Measurements from ENCODE around the gene CACNB4.

CACNB4 gene

DNA sequence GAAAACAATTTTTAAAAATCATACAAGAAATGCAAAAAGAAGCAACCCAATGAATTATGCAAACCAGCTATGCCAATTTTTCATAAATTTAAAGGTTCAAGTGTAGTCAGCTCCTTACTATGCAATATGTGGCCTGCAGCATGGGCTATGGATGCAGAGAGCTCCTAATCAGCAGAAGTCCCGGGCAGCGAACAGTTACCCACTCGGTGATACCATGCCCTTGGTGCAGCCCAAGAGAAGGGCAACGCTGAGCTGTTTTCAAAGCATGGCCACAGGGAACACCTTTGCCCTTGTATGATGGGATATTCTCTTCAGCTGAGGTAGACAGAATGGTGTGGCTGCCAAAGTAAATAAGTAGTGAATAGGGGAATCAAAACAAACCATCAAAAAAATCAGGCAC lies 253.4 kb downstream of the CACNB4 start:
- FAIRE-seq, result no peak

DNA sequence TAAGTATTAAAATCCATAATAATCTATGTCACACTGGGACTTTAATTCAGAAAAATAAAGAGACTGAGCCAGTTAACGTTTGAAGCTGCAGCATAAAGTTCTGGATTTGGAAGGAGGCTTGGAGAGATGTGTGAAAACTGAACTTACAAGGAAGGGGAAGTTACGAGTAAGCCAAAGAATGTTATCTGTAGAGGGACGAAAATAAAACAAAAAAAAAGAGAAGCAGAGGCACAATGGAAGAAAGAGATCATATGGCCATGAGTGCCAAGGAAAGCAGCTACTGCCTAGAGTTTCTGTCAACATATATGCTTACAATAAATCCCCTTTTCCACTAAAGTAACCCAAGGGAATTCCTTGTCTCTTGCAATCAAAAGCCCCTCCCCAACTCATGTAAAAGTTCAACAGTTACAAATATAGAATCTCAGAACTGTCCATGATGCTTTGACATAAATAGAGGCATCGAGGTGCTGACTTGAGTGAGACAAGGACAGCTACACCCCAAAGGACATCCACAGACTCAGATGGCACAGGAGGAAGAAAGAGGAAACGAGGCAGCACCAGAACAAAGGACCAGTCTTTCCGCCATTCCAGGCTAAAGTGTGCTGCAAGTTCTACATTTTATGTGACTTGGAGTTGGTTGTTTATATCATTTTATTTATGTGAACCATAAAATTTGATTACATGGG lies 254.5 kb downstream of the CACNB4 start:
- FAIRE-seq, result no peak

DNA sequence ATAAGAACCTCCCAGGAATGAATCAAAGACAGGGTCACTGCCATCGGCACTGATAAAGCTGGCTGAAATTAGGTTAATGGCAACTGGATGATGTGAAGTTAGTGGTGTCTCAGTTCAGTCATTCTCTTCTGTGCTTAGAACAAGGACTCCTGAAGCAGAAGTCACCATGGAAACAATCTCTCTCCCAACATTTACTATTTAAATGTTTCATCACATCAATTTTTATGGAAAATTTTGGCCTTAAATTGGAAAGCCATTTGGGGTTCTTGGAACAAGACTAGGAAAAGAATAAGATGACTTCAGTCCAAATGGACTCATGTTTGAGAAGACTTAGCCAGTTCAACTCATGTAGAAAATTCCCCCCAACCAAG lies 255.2 kb downstream of the CACNB4 start:
- FAIRE-seq, result no peak

DNA sequence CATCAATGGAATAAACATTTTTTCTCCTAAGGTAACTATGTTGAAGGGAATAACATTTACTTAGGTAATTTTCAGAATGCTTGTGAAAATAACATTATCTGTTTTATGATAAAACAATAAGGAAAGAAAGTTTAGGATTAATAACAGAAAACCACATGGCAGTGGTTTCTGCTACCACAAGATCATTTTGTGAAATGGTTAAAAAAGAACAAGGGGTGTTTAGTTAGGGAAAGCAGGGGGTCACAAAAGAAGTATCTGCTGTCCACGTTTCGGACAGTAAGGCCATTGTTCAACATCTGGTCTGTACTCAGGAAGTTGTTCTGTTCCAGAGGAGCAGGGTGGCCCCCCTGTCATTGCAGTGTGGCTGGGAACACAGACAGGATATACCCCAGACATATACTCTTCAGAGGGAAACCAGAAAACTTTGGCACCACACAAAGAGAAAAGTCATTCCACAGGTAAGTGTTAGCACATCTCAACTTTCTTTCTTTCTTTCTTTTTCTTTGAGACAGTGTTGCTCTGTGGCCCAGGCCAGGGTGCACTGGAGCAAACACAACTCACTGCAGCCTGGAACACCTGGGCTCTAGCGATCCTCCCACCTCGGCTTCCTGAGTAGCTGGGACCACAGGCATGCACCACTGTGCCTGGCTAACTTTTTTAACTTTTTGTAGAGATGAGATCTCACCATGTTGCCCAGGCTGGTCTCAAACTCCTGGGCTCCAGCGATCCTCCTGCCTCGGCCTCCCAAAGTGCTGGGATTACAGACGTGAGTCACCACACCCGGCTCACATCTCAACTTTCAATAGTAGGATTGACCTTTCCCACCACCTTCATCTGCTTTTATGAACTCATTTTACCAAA lies 255.8 kb downstream of the CACNB4 start:
- no peak for FAIRE-seq

DNA sequence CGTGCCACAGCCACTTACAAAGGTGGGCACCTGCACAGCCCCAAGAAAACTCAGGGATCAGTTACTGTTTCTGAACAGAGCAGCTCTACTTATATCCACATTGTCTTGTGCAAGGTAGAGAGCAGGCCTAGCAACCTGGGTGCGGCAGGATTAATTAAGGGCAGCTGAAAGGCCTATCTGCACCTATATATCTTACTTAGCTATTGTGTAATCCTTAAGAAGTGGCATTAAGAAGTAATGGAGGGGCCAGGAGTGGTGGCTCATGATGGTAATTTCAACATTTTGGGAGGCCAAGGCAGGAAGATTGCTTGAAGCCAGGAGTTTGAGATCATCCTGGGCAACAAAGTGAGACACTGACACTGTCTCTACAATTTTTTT lies 257.8 kb downstream of the CACNB4 start:
- no peak for FAIRE-seq

DNA sequence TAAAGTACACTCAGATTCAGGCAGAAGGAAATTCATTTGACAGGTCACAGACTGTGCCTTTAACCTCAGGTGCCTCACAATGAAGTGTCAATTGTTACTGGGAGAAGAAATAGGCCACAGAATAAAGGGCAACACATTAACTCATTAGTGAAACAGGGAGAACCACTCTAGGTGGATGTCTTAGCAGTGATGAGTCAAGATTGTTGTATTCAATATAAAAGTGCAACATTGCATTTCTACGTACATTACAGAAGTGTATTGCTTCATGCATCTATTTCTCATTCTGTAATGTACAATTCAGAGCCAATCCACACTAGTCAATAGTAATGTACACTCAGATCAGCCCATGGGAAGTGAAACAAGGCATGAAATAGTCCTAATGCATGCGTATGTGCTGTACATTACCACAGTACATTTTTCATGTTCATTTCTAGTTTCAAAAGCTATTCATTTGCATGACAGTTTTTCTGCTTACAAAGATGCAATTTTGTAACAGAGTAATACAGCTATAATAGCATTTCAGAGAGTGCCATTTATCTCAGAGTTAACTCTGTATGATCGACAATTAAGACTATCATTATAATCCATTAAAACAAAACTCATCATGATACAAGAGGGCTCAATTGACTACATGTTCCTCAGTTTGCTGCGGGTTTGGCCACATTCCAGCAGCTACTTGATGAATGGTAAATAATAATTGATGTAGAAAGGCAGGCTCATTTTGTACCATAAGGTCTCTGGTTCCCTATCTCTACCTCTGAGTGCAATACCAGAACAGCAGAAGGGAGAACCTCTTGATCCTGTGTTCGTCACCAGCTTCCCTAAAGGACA lies 258.4 kb downstream of the CACNB4 start:
- FAIRE-seq, result no peak

DNA sequence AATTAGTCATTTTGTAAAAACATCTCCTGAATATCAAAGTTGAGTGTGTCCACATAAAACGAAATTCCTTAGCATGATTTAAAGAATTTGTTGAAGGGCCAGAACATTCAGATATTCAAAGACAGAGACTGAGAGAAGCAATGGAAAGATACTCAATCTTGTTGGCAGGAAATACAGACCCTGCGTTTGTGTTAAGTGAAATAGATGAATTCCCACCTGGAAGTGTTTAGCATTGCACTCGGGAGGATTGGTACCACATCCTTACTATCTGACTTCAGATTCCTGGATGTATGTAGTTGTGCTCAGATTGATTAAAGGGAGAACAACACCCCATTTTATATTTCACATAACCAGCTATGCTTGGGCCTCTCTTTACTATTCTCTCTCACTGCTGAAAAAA lies 260.9 kb downstream of the CACNB4 start:
- no peak for FAIRE-seq

DNA sequence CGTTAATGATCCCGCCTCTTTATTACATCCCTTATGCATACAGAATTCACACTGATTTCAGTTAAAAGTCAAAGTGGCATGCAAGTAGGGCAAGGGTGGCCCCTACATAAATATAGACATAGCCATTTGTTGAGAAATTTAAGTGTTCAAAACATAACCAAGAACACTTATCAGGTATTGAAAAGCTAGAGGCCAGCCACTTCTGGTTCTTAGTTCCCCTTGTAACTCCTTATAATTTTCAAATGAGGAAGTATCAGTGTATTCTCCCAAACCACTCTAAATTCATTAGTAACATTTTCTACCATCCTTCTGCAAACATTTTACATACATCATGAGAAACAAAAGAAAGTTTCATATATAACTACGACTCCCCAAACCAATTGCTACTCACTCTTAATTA lies 264.9 kb downstream of the CACNB4 start:
- no peak for FAIRE-seq

DNA sequence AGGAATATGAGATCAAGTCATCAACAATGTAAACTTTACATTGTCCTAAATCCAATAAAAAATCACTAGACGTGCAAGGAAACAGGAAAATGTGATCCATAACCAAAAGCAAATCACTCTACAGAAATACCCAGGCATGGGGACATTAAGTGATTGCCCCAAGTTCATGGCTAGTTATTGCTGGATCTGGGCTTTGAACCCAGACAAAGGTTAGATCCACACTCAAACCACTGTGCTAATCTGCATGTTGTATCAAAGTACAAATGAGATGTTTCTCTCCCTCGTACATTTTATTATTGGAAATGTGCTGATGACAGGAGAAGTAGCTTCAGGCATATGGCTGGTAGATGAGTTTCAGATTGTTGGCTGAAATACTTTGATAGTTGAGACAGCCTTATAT lies 267.9 kb downstream of the CACNB4 start:
- FAIRE-seq, result no peak

DNA sequence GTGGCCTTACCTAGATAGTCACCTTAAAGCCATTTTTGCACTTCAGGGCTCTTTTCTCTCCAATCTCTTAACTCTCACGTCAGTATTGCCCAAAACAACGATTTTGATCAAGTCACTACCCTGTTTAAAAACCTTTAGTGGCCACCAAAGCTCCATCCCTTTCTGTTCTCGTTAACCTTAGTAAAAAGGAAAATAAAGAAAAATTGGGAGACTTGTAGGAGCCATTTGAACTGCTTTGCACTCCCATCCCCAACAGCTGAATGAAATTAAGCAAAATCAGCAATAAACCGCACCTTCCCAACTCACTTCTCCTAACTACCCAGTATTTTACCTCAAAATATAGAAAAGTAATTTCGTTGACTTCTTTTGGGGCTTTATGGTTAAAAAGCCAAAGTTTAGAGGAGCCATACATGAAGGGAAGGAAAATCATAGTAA lies 269.9 kb downstream of the CACNB4 start:
- no peak for FAIRE-seq

DNA sequence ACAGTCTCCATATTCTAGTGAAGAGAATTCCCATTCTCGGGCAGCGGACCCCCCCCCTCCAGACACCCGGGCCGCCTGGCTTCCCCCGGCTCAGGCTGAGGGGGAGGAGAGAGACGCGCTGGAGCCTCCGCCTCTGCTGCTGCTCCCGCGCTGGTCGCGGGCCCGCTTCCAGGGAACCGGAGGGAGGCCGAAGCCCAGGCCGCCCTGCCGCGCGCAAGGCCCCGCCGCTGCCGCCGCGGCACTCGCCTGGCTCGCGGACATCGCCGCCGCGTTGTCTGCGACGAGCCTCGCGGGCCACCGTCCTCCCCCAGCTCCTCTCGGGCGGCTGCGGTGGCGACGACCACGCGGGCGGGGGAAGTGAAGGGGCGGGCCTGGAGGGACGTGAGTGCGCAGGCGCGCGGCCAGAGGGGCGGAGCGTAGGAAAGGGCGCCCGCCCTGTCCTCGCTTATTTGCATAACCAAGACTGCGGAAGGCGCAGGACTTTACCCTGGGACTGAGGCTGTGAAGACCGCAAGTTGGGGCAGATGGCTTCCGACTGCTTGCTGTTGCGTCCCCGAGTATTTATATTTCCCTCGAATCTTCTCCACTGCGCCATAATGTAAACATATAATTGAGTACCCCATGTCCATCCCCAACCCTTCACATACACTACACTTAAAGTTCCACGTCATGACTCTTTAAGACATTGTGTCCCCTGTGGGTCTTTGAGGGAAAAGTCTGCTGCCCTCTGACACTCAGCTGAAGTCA lies 270.5 kb downstream of the CACNB4 start, which contains the start of gene ARL5A:
TSS of gene ARL5A (minus strand) at position 279 of the 747 bp plus-strand sequence. CDS start at position 34, 245 bp downstream.
- FAIRE-seq, result no peak

DNA sequence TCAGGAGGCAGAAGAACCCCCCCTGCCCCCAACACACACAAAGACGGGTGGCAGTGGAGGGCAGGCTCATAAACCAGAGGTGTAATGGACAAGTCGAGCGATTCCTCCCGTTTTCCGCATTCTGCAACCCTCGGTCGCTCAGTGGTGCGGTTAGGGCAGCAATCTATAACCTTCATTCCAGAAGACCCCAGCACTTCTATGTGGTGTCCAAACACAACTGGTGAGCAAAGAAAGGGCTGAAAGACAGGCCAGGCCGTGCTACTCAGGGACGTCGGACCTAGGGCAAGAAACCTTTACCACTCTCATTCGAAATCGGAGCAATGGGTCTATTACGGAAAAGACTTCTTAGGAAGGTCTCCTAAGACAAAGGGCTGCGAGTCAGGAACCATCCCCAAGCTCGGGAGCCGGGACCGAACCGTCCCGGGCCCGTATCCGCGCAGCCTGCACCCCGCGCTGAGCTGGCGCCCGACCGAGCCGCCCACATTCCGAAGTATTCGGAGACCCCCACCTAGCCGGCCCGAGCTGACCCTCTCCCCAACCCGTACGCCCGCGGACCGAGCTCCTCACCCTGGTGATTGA lies 271.2 kb downstream of the CACNB4 start:
- FAIRE-seq, result no peak

DNA sequence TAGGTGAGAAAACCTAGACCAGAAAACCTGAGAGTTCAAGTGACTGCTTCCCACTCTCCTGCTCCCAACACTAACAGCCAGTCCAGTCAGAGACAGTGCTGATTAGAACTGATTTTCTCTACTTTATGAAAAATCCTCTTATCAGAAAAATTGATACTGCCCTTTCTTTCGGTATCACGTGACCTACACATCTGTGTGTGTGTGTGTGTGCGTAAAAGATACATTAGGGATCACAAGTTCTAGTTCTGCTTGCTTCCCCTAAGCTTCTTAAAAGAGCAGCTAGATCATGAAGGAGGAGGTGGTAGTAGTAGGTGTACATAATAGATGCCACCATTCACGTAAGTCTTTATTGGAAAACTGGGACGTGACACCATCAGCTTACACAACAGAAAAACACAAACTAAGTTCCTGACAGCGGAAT lies 272.1 kb downstream of the CACNB4 start:
- FAIRE-seq, result no peak

DNA sequence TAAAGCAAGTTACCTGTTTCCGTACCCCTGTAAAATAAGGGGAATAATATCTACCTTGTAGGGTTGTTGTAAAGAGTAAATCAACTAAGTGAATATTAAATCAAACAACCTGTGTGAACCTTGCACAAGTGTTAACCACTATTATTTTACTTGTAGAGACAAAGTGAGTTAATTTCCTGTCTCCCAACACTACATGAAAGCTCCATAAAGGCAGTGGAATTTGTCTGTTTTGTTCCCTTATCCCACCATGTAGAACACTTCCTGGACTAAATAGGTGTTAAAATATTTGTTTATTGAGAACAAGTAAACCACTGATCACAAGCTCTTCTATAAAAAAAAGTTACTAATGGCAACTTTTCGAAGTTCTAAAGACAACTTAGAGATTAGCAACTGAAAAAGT lies 274.0 kb downstream of the CACNB4 start:
- no peak for FAIRE-seq

DNA sequence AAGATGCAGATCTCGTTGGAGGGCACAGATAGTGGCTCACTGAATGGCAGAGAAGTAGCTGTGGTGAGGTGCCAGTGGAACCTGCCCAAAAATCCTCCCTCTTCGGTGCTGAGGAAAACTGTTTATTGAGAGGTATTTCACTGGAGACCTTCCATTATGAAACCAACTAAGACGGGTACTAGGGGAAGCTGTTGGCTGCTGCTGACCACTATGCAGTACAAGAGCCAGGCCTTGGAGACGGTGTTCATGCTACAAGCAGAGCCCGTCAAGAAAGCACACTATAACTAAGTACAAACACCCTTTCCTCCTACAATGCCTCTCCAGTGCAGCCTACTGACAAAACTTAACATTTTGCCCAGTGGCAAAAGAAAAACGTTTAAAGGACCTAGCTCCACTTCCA lies 275.2 kb downstream of the CACNB4 start:
- FAIRE-seq, result no peak

DNA sequence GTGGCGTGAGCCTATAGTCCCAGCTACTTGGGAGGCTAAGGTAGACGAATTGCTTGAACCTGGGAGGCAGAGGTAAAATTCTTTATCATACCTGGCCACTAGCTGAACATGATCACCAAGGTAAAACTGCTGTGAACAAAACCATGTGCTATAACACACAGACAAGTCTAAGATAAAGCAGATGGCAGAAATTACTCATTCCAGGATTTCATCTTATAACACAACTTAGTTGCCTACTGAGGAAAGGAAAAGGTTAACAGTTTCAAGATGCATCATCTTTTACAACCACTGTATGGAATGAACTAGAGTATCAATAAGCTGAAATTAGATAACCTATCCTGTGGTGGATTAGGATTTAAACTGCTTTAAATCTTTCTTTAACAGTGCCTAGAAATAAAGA lies 278.9 kb downstream of the CACNB4 start:
- FAIRE-seq, result no peak

DNA sequence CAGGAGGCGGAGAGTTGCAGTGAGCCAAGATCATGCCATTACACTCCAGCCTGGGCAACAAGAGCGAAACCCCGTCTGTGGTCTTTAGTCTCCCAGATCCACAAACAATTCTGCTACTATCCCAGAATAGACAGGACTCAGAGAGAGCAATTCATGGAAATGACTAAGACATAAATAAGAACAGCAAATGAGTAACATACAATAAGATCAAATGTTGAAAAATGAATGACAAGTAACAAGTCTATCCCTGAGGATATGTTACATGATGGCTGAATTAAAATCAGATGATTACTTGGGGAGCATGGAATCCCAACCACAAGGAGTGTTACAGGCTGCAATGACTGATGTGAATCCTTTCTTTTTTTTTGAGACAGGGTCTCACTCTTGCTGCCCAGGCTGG lies 280.9 kb downstream of the CACNB4 start:
- no peak for FAIRE-seq

DNA sequence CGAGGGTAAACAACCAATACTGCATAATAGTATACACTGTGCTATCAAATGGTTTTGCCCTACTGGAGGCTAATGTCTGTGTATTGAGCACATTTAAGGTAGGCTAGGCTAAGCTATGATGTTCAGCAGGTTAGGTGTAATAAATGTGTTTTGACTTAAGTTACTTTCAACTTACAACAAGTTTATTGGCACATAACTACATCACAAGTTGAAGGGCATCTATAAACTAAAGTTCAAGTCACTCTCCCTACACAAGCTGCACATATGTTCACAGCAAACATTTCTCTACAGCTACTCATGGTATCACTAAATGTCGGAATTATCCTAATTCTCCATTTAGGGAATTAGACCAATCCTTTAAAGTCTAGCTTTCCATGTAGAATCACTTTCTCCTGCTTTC lies 282.0 kb downstream of the CACNB4 start:
- FAIRE-seq, result no peak

DNA sequence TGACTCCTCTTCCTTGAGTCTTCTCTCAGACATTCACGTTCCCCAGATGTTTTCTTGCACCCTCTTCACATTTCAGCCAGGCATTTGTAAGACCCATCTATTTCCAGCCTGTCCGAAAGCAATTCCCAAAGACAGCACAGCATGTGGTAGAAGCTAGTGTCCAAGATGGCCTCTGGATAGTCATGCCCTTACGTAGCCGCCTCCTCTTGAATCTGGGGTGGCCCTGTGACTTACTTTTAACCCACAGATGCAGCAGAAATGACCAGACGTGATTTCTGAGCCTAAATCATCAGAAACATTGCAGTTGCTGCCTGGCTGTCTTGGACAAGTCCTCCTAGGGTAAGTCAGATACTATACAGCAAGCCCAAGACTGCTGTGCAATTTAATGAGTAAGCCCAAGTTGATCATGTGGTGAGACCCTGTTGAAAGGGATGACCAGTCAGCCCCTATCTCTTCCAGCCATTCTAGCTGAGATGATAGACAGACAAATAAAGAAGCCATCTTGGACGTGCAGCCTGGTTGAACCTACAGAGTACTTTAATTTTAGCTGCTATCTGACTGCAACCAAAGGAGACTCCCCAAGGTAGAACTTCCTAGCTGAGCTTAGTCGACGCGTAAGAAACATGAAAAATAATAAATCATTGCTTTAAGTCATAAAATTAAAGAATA lies 282.9 kb downstream of the CACNB4 start:
- no peak for FAIRE-seq

DNA sequence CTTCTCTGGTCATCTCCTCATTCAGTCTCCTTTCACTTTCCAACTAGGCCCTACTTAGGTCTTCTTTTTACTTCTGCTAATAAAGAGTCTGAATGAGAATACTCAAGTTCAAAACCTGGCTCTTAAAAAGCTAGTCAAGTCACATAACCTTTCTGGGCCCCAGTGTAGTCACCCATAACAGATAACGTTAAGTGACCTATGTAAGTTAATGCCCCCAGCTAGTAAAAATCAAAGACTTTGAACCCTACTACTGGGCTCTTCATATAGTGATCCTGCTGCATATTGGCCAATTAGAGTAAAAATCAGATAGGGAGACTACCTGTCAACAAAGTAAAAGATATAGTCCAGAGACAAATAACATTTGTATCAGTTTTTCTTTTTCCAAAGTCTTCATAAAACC lies 288.4 kb downstream of the CACNB4 start:
- no peak for FAIRE-seq

DNA sequence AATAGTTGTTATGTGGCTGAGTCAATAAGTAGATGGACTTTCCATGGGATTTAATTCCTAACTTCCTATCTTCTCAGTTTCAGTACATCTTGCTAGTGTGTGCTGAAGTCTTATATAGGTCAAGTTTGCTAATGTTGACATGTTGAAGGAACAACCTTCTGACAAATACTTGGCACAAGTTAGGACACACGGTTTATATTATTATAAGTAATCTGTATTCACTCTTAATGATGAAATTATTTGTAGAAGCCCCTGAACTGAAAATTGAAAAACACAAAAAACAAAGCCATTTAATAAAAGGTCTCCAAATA lies 289.8 kb downstream of the CACNB4 start:
- no peak for FAIRE-seq
